Keratinocyte (primary cell): ENCODE results near the gene BRF1. TPM values are rescaled to one million over a fixed set of nuclear protein-coding genes. Genes with fewer than 3 reads are reported as not detected.
"Not testable (repeated sequence)": the region's sequence is repeated elsewhere in the genome, so short reads cannot be mapped to it uniquely, and the experiment has no call there.

Source experiments
- DNase-seq: peaks from one replicate; pipeline ENCODE4 v3.0.0-alpha.2; 2011; ENCODE audit warnings: low read depth, missing footprints, low spot score
- FAIRE-seq: peaks from 2 replicates; lab custom pipeline; 2011; peaks lifted over from hg19 to GRCh38; lab: Jason Lieb, UNC
- H2AFZ ChIP-seq: 2 replicates; pipeline ENCODE4 v1.6.0; 2012; ENCODE audit warnings: low read length, control low read depth, inconsistent platforms; ENCODE audit not compliant: control insufficient read depth
- H3K27ac ChIP-seq: 2 replicates; pipeline ENCODE4 v1.5.1; 2011; ENCODE audit warnings: low read length; ENCODE audit not compliant: control insufficient read depth, insufficient read depth
- H3K27me3 ChIP-seq: 3 replicates; pipeline ENCODE4 v1.6.0; 2011; ENCODE audit warnings: low read length; ENCODE audit not compliant: control insufficient read depth, insufficient read depth; ENCODE audit errors: extremely low read depth
- H3K36me3 ChIP-seq, 2 experiments: 2 replicates in 1 of 2; 3 replicates in 1 of 2; pipeline ENCODE4 v1.5.1; 2011; ENCODE audit warnings: low read length in 2 of 2, mild to moderate bottlenecking in 1 of 2; ENCODE audit not compliant: control insufficient read depth in 2 of 2, insufficient read depth in 2 of 2; ENCODE audit errors: extremely low read depth in 1 of 2
- H3K4me1 ChIP-seq: 3 replicates; pipeline ENCODE4 v1.5.1; 2011; ENCODE audit warnings: low read length; ENCODE audit not compliant: control insufficient read depth, insufficient read depth; ENCODE audit errors: extremely low read depth
- H3K4me2 ChIP-seq: 3 replicates; pipeline ENCODE4 v1.6.0; 2011; ENCODE audit warnings: low read depth, low read length; ENCODE audit not compliant: control insufficient read depth, insufficient read depth; ENCODE audit errors: extremely low read depth
- H3K4me3 ChIP-seq, 3 experiments: fragments of 200-600 bp in 1 of 3; sonication (generic) in 1 of 3; 2 replicates in 2 of 3; 3 replicates in 1 of 3; pipeline ENCODE4 v1.5.1; 2011 to 2016; ENCODE audit warnings: low read length in 3 of 3, mild to moderate bottlenecking in 3 of 3, control low read depth in 2 of 3, inconsistent platforms in 1 of 3, low read depth in 1 of 3, mixed read lengths in 1 of 3, mixed run types in 1 of 3, moderate library complexity in 1 of 3; ENCODE audit not compliant: control insufficient read depth in 2 of 3, insufficient read depth in 2 of 3; ENCODE audit errors: extremely low read depth in 1 of 3
- H3K79me2 ChIP-seq: 2 replicates; pipeline ENCODE4 v1.6.0; 2012; ENCODE audit warnings: low read length; ENCODE audit not compliant: control insufficient read depth, insufficient read depth
- H3K9ac ChIP-seq: 3 replicates; pipeline ENCODE4 v1.6.0; 2011; ENCODE audit warnings: low read length; ENCODE audit not compliant: control insufficient read depth, insufficient read depth; ENCODE audit errors: extremely low read depth
- H3K9me1 ChIP-seq: 3 replicates; pipeline ENCODE4 v1.6.0; 2011; ENCODE audit warnings: low read length; ENCODE audit not compliant: control insufficient read depth, insufficient read depth; ENCODE audit errors: extremely low read depth
- H3K9me3 ChIP-seq: 2 replicates; pipeline ENCODE4 v1.5.1; 2012; ENCODE audit warnings: low read depth, low read length; ENCODE audit not compliant: control insufficient read depth
- H4K20me1 ChIP-seq: 3 replicates; pipeline ENCODE4 v1.6.0; 2011; ENCODE audit warnings: low read length; ENCODE audit not compliant: control insufficient read depth, insufficient read depth; ENCODE audit errors: extremely low read depth
- EZH2 ChIP-seq: IDR thresholded peaks from one replicate; pipeline ENCODE4 v1.6.1; 2012; ENCODE audit warnings: inconsistent platforms, mild to moderate bottlenecking, low read length, moderate library complexity
- dilution Hi-C: fragments of 300-500 bp; cut with MboI; formaldehyde crosslinking; loops from one replicate; pipeline ENCODE4 v1.7.0; 2020; ENCODE audit warnings: low sequenced_read_pairs; ENCODE audit not compliant: extremely low pct_ligation_motif_present
- polyA plus RNA-seq, 5 experiments: library from polyadenylated mRNA; depleted of rRNA in 3 of 5; stranded (reverse) in 3 of 5; stranded (forward) in 1 of 5; unstranded in 1 of 5; fragments of >200 nt; gene quantifications; 1 replicate in 1 of 5; 2 replicates in 3 of 5; 3 replicates in 1 of 5; pipeline versions ENCODE4 v1.2.1 to v1.2.3, GENCODE V29; 2011 to 2012; ENCODE audit warnings: missing spikeins in 2 of 5, low read depth in 1 of 5, low replicate concordance in 1 of 5
- TF ChIP-seq, protein P1 (sequence below), 3 experiments: IDR thresholded peaks in 1 of 3; conservative IDR thresholded peaks in 1 of 3; optimal IDR thresholded peaks in 1 of 3; 2 replicates in 2 of 3; 3 replicates in 1 of 3; pipeline versions ENCODE3 to v1.5.1; 2011; ENCODE audit warnings: low read length in 3 of 3, mild to moderate bottlenecking in 3 of 3, moderate library complexity in 2 of 3, control low read depth in 1 of 3, inconsistent platforms in 1 of 3; ENCODE audit not compliant: insufficient read depth in 2 of 3; ENCODE audit errors: extremely low read depth in 1 of 3

BRF1 gene
- polyA plus RNA-seq, 1 donor (not counting 4 experiments of a cell fraction or from before 2014, with no cell fraction given) = 6.5 TPM

DNA sequence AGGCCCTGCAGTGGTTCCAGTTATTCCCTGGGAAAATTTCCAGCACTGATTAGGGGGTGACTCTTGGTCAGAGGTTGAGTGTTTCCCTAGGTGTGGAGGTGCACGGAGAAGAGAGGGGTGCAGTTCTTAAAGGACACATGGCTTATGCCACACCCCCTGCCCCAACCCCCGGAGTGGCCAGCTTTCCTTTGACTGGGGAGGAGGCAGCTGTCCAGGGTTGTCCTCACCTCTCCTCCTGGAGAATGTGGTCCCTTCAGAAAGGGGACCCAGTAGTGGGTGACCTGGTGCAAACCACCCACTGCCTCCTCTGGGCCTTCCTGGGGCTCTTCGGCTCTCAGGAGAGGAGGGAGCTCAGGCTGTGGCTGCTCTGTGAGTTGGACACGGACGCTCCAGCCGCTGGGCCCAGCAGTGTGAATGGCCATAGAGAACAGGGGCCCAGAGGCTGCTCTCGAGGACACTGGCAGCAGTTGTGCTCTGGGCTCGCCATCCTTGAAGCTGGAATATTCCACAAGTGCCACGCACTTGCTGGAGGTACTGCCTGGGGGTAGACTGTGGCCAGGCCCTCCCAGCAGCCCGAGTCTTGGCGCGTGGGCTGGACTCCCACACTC, 27.4 kb upstream of the BRF1 start:
- Histone ChIP-seq H3K79me2 (peaks cover 33% of the 10 kb centered on the region), H3K27me3 (no peaks in the 10 kb centered on the region), H2AFZ (no peak overlapping the region), H3K9me1 (no peaks in the 10 kb centered on the region), H3K4me2 (no peak overlapping the region), H3K9ac (no peak overlapping the region), H3K4me1 (no peaks in the 10 kb centered on the region), H4K20me1 (peaks cover 2% of the 10 kb centered on the region), H3K27ac (no peak overlapping the region), H3K4me3 (no peak overlapping the region), H3K9me3 (no peaks in the 10 kb centered on the region), H3K36me3 (no peaks in the 10 kb centered on the region)
- no peak for DNase-seq
- no peak for FAIRE-seq
- no peak for TF ChIP-seq EZH2
- TF ChIP-seq, protein P1, sequence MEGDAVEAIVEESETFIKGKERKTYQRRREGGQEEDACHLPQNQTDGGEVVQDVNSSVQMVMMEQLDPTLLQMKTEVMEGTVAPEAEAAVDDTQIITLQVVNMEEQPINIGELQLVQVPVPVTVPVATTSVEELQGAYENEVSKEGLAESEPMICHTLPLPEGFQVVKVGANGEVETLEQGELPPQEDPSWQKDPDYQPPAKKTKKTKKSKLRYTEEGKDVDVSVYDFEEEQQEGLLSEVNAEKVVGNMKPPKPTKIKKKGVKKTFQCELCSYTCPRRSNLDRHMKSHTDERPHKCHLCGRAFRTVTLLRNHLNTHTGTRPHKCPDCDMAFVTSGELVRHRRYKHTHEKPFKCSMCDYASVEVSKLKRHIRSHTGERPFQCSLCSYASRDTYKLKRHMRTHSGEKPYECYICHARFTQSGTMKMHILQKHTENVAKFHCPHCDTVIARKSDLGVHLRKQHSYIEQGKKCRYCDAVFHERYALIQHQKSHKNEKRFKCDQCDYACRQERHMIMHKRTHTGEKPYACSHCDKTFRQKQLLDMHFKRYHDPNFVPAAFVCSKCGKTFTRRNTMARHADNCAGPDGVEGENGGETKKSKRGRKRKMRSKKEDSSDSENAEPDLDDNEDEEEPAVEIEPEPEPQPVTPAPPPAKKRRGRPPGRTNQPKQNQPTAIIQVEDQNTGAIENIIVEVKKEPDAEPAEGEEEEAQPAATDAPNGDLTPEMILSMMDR (optimal IDR thresholded peaks at IDR 0.05 in 1 of 3, IDR thresholded peaks at IDR 0.05 in 1 of 3, conservative IDR thresholded peaks at IDR 0.05 in 1 of 3; ENCODE audit: extremely low read depth in 1 of 3, insufficient read depth in 2 of 3, low read length in 3 of 3) = no peak
- dilution Hi-C loops = no loop called here

DNA sequence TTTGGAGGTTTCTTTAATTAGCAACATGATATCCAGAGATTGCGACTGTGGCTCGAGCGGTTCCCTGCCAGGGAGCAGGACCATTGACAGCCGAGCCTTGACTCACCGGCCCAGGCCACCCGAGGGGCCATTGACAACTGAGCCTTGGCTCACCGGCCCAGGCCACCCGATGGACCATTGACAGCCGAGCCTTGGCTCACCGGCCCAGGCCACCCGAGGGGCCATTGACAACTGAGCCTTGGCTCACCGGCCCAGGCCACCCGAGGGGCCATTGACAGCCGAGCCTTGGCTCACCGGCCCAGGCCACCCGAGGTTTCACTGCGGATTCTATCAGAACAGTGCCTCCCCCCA, 26.9 kb upstream of the BRF1 start:
- H3K27me3 ChIP-seq, H2AFZ ChIP-seq, FAIRE-seq, H3K9me1 ChIP-seq, H3K4me2 ChIP-seq, H3K9me3 ChIP-seq, dilution Hi-C loops, H4K20me1 ChIP-seq, H3K4me1 ChIP-seq, H3K36me3 ChIP-seq, H3K4me3 ChIP-seq, DNase-seq, H3K27ac ChIP-seq, H3K9ac ChIP-seq: not testable (repeated sequence)
- H3K79me2 ChIP-seq = peaks cover 34% of the 10 kb centered on the region
